SW480 (cell line): ENCODE results near the gene TREM2.
A peak's percentile ranks its signal among the peaks of the same experiment; 100 is the strongest.

Experiments
- DNase-seq: peaks from one replicate; pipeline ENCODE4 v3.0.0-alpha.2; 2016; ENCODE audit warnings: low spot score

Gene TREM2

GRCh38 chr6:41182069-41183034 lies 19.4 kb upstream of the TREM2 start:
- peak; percentile 77 for DNase-seq

GRCh38 chr6:41181566-41181965 lies 18.6 kb upstream of the TREM2 start:
- DNase-seq, result peak; percentile 36

- DNase-seq, result no peak
Observed at GRCh38 chr6:41179163-41179562, 16.2 kb upstream of the TREM2 start.

- DNase-seq, result no peak
Observed at GRCh38 chr6:41177695-41178094, 14.8 kb upstream of the TREM2 start.

- no peak for DNase-seq
Observed at GRCh38 chr6:41177287-41177686, 14.4 kb upstream of the TREM2 start.

- DNase-seq, result no peak
Observed at GRCh38 chr6:41176189-41176588, 13.3 kb upstream of the TREM2 start.

GRCh38 chr6:41175084-41175483 lies 12.2 kb upstream of the TREM2 start:
- no peak for DNase-seq

GRCh38 chr6:41174610-41175009 lies 11.7 kb upstream of the TREM2 start:
- DNase-seq, result no peak

- no peak for DNase-seq
Observed at GRCh38 chr6:41171908-41172307, 9.0 kb upstream of the TREM2 start.

- peak; percentile 88 for DNase-seq
Observed at GRCh38 chr6:41170547-41171160, 7.7 kb upstream of the TREM2 start.

- DNase-seq, result no peak
Observed at GRCh38 chr6:41167173-41167963, 4.5 kb upstream of the TREM2 start.

GRCh38 chr6:41164551-41165120 lies 1.7 kb upstream of the TREM2 start:
- no peak for DNase-seq

GRCh38 chr6:41163419-41163717 lies 452 bp upstream of the TREM2 start:
- DNase-seq, result no peak

GRCh38 chr6:41161851-41162552 lies 914 bp downstream of the TREM2 start:
- no peak for DNase-seq

- no peak for DNase-seq
Observed at GRCh38 chr6:41161380-41161779, 1.5 kb downstream of the TREM2 start.

GRCh38 chr6:41160933-41161332 lies 2.0 kb downstream of the TREM2 start:
- DNase-seq, result no peak

- no peak for DNase-seq
Observed at GRCh38 chr6:41159415-41160082, 3.4 kb downstream of the TREM2 start.

GRCh38 chr6:41157323-41157722 lies 5.6 kb downstream of the TREM2 start:
- DNase-seq, result no peak

GRCh38 chr6:41156771-41157170 lies 6.1 kb downstream of the TREM2 start:
- no peak for DNase-seq

GRCh38 chr6:41156001-41156400 lies 6.9 kb downstream of the TREM2 start:
- no peak for DNase-seq

GRCh38 chr6:41155132-41155805 lies 7.6 kb downstream of the TREM2 start:
- no peak for DNase-seq
